GM23338 (cell line): Measurements from ENCODE around the gene AURKB. TPM values are rescaled to one million over a fixed set of nuclear protein-coding genes. Genes with fewer than 3 reads are reported as not detected.

ENCODE experiments used
- ATAC-seq: fragments of 200-7000 bp; cut with Tn5 transposase; 3 replicates; pipeline ENCODE4 v1.9.1; 2020
- DNase-seq: peaks from one replicate; pipeline ENCODE4 v3.0.0-alpha.2; 2015; ENCODE audit warnings: low spot score
- H2AFZ ChIP-seq: fragments of 200-600 bp; sonication (generic); 2 replicates; pipeline ENCODE4 v1.8.0; 2016; ENCODE audit warnings: antibody characterized with exemption, mild to moderate bottlenecking, moderate library complexity
- H3F3A ChIP-seq: fragments of 200-600 bp; sonication (generic); replicated peaks from 2 replicates; pipeline ENCODE4 v1.8.0; 2017; ENCODE audit warnings: antibody characterized with exemption, mixed run types, low read depth
- H3K27ac ChIP-seq: fragments of 200-600 bp; sonication (generic); 2 replicates; pipeline ENCODE4 v1.6.1; 2016; ENCODE audit warnings: low read depth
- H3K27me3 ChIP-seq: fragments of 200-600 bp; sonication (generic); 2 replicates; pipeline ENCODE4 v1.8.0; 2016; ENCODE audit warnings: mild to moderate bottlenecking, mixed run types, moderate library complexity; ENCODE audit not compliant: insufficient read depth
- H3K36me3 ChIP-seq: fragments of 200-600 bp; sonication (generic); 2 replicates; pipeline ENCODE4 v1.8.0; 2016; ENCODE audit warnings: mild to moderate bottlenecking; ENCODE audit not compliant: insufficient read depth
- H3K4me1 ChIP-seq: fragments of 200-600 bp; sonication (generic); 2 replicates; pipeline ENCODE4 v1.8.0; 2016; ENCODE audit warnings: mild to moderate bottlenecking, moderate library complexity; ENCODE audit not compliant: insufficient read depth
- H3K4me2 ChIP-seq: fragments of 200-600 bp; sonication (generic); 2 replicates; pipeline ENCODE4 v1.7.1; 2017; ENCODE audit warnings: mixed run types
- H3K4me3 ChIP-seq: fragments of 200-600 bp; sonication (generic); 2 replicates; pipeline ENCODE4 v1.6.1; 2016; ENCODE audit warnings: mixed run types
- H3K79me2 ChIP-seq: fragments of 200-600 bp; sonication (generic); replicated peaks from 2 replicates; pipeline ENCODE4 v1.8.0; 2017; ENCODE audit warnings: mild to moderate bottlenecking; ENCODE audit not compliant: insufficient read depth
- H3K9me2 ChIP-seq: fragments of 200-600 bp; sonication (generic); 2 replicates; pipeline ENCODE4 v1.8.0; 2017; ENCODE audit not compliant: insufficient read depth
- H4K20me1 ChIP-seq: fragments of 200-600 bp; sonication (generic); replicated peaks from 2 replicates; pipeline ENCODE4 v1.8.0; 2017; ENCODE audit warnings: mild to moderate bottlenecking; ENCODE audit not compliant: insufficient read depth
- H3K27ac Mint-ChIP-seq: 2 replicates; pipeline ENCODE4 v1.8.0; 2020; ENCODE audit warnings: inconsistent platforms, mild to moderate bottlenecking, moderate library complexity, mixed read lengths
- H3K27me3 Mint-ChIP-seq: 3 replicates; pipeline ENCODE4 v1.8.0; 2022; ENCODE audit warnings: low read depth, mild to moderate bottlenecking, moderate library complexity, mixed read lengths, inconsistent platforms; ENCODE audit not compliant: insufficient read depth, poor library complexity
- H3K36me3 Mint-ChIP-seq: 3 replicates; pipeline ENCODE4 v1.8.0; 2021; ENCODE audit warnings: low read depth, mild to moderate bottlenecking, inconsistent platforms, moderate library complexity, mixed read lengths
- H3K4me1 Mint-ChIP-seq: 3 replicates; pipeline ENCODE4 v1.8.0; 2020; ENCODE audit warnings: mild to moderate bottlenecking, inconsistent platforms, mixed read lengths
- H3K4me3 Mint-ChIP-seq: 3 replicates; pipeline ENCODE4 v1.8.0; 2021; ENCODE audit warnings: moderate library complexity, mild to moderate bottlenecking, inconsistent platforms, mixed read lengths
- H3K9me3 Mint-ChIP-seq: 3 replicates; pipeline ENCODE4 v1.8.0; 2020; ENCODE audit warnings: moderate library complexity, mild to moderate bottlenecking, inconsistent platforms, mixed read lengths
- CREB1 ChIP-seq: fragments of 250-450 bp; sonication (Bioruptor Pico); IDR thresholded peaks from 2 replicates; pipeline ENCODE4 v1.5.0; 2020; ENCODE audit warnings: low read depth, mild to moderate bottlenecking, moderate library complexity
- EZH2phosphoT487 ChIP-seq: fragments of 200-600 bp; sonication (generic); IDR thresholded peaks from one replicate; pipeline ENCODE4 v1.8.1; 2018; ENCODE audit warnings: antibody characterized with exemption; ENCODE audit not compliant: unreplicated experiment
- JUNB ChIP-seq: IDR thresholded peaks from one replicate; pipeline ENCODE4 v1.6.1; 2016; ENCODE audit warnings: antibody characterized with exemption; ENCODE audit not compliant: unreplicated experiment
- POLR2AphosphoS5 ChIP-seq: IDR thresholded peaks from 2 replicates; pipeline ENCODE4 v1.6.1; 2016; ENCODE audit warnings: antibody characterized with exemption, low read depth
- STAT1 ChIP-seq: IDR thresholded peaks from one replicate; pipeline ENCODE4 v1.6.1; 2016; ENCODE audit warnings: antibody characterized with exemption; ENCODE audit not compliant: unreplicated experiment
- ZNF114 ChIP-seq: fragments of 250-450 bp; sonication (Bioruptor Pico); IDR thresholded peaks from 2 replicates; pipeline ENCODE4 v1.5.0; 2020; ENCODE audit warnings: mild to moderate bottlenecking, moderate library complexity
- polyA plus RNA-seq: library from polyadenylated mRNA; unstranded; fragments of >200 nt; fragmentation: Nextera tagmentation; extraction: Ambion mirVana; gene quantifications from 2 replicates; pipeline ENCODE4 v1.2.1, GENCODE V29; 2016
- total RNA-seq: library from RNA; depleted of rRNA; stranded (reverse); fragments of >200 nt; shearing (Covaris generic); gene quantifications from 2 replicates; pipeline ENCODE4 v1.2.3, GENCODE V29; 2014
- TF ChIP-seq, protein P1 (sequence below), 2 experiments: fragments of 200-600 bp in 1 of 2; sonication (generic) in 1 of 2; conservative IDR thresholded peaks; 2 replicates each; pipeline versions ENCODE4 v1.5.1 to v1.6.1; 2016 to 2017; ENCODE audit warnings: antibody characterized with exemption in 2 of 2, low read depth in 2 of 2, mild to moderate bottlenecking in 2 of 2, moderate library complexity in 1 of 2
- TF ChIP-seq, protein P2 (sequence below): IDR thresholded peaks from one replicate; pipeline ENCODE4 v1.6.1; 2018; ENCODE audit warnings: antibody characterized with exemption; ENCODE audit not compliant: unreplicated experiment

Gene AURKB
- total and polyA plus RNA-seq, 2 experiments from 2014 or later = 135 to 212 TPM

DNA sequence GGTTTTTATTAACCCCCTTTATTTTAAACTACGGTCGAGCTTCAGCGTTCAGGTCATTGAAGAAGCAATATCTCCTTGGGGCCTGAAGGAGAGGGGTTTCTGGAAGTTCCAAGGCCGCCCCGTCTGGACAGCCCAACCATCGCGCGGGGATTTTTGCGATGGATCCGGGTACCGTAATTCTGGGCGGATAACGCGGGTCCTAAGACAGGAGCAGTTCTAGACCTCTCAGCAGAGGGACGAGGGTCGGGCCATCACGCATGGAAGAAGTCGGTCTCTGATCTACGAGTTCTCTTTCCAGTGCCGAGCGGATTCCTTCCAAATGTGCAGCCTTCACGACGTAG lies 24.0 kb downstream of the AURKB start:
- Mint-ChIP-seq H3K36me3 (no peaks in the 10 kb centered on the region; the same call in 2 of the 3 replicates), H3K27ac (no peak overlapping the region), H3K27me3 (peaks cover 22% of the 10 kb centered on the region), H3K4me3 (no peak overlapping the region), H3K9me3 (no peaks in the 10 kb centered on the region; the same call in 2 of the 3 replicates), H3K4me1 (peaks cover 13% of the 10 kb centered on the region)
- H3K9me2 ChIP-seq = no peaks in the 10 kb centered on the region
- DNase-seq (no peak), ATAC-seq (no peak)
- no peak for TF ChIP-seq STAT1
- TF ChIP-seq ZNF114 = no peak
- no peak for TF ChIP-seq EZH2phosphoT487
- no peak for TF ChIP-seq CREB1 (CRISPR knock-in tag)
- no peak for TF ChIP-seq JUNB
- TF ChIP-seq POLR2AphosphoS5 = no peak
- TF ChIP-seq, protein P1, sequence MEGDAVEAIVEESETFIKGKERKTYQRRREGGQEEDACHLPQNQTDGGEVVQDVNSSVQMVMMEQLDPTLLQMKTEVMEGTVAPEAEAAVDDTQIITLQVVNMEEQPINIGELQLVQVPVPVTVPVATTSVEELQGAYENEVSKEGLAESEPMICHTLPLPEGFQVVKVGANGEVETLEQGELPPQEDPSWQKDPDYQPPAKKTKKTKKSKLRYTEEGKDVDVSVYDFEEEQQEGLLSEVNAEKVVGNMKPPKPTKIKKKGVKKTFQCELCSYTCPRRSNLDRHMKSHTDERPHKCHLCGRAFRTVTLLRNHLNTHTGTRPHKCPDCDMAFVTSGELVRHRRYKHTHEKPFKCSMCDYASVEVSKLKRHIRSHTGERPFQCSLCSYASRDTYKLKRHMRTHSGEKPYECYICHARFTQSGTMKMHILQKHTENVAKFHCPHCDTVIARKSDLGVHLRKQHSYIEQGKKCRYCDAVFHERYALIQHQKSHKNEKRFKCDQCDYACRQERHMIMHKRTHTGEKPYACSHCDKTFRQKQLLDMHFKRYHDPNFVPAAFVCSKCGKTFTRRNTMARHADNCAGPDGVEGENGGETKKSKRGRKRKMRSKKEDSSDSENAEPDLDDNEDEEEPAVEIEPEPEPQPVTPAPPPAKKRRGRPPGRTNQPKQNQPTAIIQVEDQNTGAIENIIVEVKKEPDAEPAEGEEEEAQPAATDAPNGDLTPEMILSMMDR (conservative IDR thresholded peaks at IDR 0.05; ENCODE audit: low read depth in 2 of 2) = 0 out of 4 replicates have a peak, but pooled peaks of 1 of the 2 experiments have one; percentile 25
- no peaks in the 10 kb centered on the region for H3K36me3 ChIP-seq
- peak overlapping the region; percentile 98 for H2AFZ ChIP-seq
- H3K4me3 ChIP-seq = peak overlapping the region; percentile 100
- H3K4me1 ChIP-seq = peaks cover 9% of the 10 kb centered on the region
- peaks cover 13% of the 10 kb centered on the region for H3K27me3 ChIP-seq
- no peak overlapping the region for H3K27ac ChIP-seq
- H4K20me1 ChIP-seq = no peaks in the 10 kb centered on the region
- H3K79me2 ChIP-seq = no peaks in the 10 kb centered on the region
- peaks cover 11% of the 10 kb centered on the region for H3F3A ChIP-seq
- H3K4me2 ChIP-seq = peak overlapping the region; percentile 77

DNA sequence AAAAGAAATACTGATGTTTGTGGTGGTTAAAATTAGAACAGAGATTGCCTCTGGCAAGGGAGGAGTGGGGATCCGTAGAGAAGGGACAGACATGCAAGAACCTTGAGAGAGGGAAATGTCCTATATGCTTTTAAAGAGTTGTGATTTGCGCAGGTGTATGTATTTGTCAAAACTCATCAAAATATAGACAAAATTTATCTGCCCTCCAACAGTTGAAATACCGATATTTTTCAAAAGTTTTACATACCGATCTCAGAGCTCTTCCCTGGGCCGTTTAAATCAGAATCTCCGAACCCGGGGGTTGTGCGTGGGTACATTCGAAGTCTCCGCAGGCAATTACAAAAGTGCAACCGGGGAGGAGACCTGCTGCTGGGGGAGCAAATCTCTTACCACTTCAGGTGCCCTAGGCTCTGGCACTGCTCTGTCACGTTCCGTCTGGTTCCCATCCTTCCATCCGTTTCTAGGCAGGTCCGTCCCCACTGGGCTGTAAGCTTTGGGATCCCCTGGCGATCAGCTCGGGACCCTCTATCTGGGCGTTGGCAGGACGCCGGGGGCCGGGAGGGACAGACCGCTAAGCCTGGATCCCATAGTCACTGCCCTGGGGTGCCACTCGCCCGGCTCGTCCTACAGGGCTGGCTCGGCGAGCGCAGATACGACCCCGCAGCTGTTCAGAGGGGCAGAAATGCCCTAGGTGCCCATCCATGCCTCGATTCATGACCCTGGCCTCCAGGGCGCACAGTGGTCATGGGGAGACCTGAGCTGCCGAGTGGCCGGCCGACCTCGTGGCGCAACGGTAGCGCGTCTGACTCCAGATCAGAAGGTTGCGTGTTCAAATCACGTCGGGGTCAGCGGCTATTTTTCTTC lies 24.6 kb downstream of the AURKB start:
- ATAC-seq = peak; percentile 27
- H3K27me3 Mint-ChIP-seq = peaks cover 22% of the 10 kb centered on the region
- DNase-seq = peak; percentile 80
- TF ChIP-seq, protein P2, sequence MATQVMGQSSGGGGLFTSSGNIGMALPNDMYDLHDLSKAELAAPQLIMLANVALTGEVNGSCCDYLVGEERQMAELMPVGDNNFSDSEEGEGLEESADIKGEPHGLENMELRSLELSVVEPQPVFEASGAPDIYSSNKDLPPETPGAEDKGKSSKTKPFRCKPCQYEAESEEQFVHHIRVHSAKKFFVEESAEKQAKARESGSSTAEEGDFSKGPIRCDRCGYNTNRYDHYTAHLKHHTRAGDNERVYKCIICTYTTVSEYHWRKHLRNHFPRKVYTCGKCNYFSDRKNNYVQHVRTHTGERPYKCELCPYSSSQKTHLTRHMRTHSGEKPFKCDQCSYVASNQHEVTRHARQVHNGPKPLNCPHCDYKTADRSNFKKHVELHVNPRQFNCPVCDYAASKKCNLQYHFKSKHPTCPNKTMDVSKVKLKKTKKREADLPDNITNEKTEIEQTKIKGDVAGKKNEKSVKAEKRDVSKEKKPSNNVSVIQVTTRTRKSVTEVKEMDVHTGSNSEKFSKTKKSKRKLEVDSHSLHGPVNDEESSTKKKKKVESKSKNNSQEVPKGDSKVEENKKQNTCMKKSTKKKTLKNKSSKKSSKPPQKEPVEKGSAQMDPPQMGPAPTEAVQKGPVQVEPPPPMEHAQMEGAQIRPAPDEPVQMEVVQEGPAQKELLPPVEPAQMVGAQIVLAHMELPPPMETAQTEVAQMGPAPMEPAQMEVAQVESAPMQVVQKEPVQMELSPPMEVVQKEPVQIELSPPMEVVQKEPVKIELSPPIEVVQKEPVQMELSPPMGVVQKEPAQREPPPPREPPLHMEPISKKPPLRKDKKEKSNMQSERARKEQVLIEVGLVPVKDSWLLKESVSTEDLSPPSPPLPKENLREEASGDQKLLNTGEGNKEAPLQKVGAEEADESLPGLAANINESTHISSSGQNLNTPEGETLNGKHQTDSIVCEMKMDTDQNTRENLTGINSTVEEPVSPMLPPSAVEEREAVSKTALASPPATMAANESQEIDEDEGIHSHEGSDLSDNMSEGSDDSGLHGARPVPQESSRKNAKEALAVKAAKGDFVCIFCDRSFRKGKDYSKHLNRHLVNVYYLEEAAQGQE = no peak
- TF ChIP-seq CREB1 (CRISPR knock-in tag) = peak; percentile 54
- Histone ChIP-seq H3K27me3 (peaks cover 13% of the 10 kb centered on the region), H3K4me2 (peak overlapping the region; percentile 77), H3K27ac (no peak overlapping the region), H4K20me1 (no peaks in the 10 kb centered on the region), H3K4me1 (peaks cover 9% of the 10 kb centered on the region), H3K79me2 (no peaks in the 10 kb centered on the region), H3K4me3 (peak overlapping the region; percentile 100), H2AFZ (peak overlapping the region; percentile 98), H3F3A (peaks cover 9% of the 10 kb centered on the region), H3K9me2 (no peaks in the 10 kb centered on the region), H3K36me3 (no peaks in the 10 kb centered on the region)
- no peak overlapping the region for H3K27ac Mint-ChIP-seq
- H3K4me1 Mint-ChIP-seq = peaks cover 10% of the 10 kb centered on the region
- H3K36me3 Mint-ChIP-seq = no peaks in the 10 kb centered on the region; the same call in 2 of the 3 replicates
- no peaks in the 10 kb centered on the region; the same call in 2 of the 3 replicates for H3K9me3 Mint-ChIP-seq
- H3K4me3 Mint-ChIP-seq = no peak overlapping the region
